Activated CD4-positive, alpha-beta T cell treated with anti-CD3 and anti-CD28 coated beads, Interleukin-2, amount 50 U/mL, for 1 hour (primary cell): ENCODE results near the gene ZNF282.
A peak's percentile ranks its signal among the peaks of the same experiment; 100 is the strongest.

Experiments
- DNase-seq: peaks from one replicate; pipeline ENCODE4 v3.0.0-alpha.2; 2020

Gene ZNF282

GRCh38 chr7:149194799-149195179 is 557 bp upstream of the ZNF282 start:
- no peak for DNase-seq

GRCh38 chr7:149196151-149196704 is 882 bp downstream of the ZNF282 start:
- no peak for DNase-seq

DNA sequence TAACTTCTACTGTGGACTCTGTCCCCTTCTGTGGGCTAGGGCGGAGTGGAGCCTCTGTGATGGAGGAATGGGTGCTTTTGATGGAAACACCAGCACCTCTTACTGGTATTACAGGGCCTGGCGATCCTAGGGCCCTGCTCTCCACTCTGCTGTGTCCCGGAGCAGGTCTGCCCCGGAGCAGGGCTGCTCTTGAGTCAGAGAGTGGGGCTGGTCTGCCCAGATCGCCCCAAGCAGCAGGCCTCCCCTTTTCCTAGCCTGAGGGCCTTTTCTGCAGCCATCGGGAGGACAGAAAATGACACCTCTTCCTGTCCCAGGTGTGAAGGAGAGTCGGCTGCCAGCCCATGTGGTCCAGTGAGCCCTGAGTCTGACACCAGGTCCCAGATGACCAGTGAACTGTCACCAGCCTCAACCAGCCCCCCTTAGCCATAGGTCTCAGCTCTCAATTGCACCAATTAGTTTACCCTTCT is 1.4 kb downstream of the ZNF282 start:
- no peak for DNase-seq

GRCh38 chr7:149197675-149198074 is 2.3 kb downstream of the ZNF282 start:
- DNase-seq, result no peak

GRCh38 chr7:149198161-149198816 is 2.9 kb downstream of the ZNF282 start:
- no peak for DNase-seq

DNA sequence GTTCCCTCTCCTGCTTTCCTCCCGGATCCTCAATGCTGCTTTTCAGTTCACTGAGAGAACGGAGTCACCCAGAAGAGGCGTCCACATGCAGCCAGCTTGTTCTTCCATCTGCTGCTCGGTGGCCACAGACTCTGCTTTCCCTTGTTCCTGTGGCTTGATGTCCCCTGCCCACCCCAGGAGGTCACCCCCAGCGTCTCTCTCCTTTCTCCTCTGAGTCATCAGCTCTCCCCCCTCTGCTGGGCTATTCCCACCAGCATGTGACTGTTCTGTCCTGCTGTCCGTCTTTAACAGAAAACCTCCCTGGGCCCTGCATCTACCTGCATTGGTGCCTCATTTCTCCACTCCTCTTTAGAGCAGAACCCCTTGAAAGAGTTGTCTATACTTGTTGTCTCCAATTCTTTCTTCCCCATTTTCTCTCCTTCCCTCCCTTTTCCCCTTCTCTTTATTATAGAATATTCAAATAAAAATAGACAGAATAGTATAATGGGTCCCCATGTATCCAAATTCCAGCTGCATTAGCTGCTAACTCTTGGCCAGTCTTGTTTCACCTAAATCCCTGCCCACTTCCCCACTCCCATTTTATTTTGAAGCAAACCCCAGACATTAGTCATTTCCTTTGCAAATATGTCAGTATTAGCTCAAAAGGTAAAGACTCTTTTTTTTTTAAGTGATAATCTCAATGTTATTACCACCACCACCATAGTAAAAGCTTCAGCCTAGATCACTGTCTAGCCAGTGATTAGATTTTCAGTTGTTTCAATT is 4.1 kb downstream of the ZNF282 start:
- DNase-seq, result no peak

GRCh38 chr7:149202831-149203231 is 7.5 kb downstream of the ZNF282 start:
- DNase-seq, result no peak

GRCh38 chr7:149205690-149206381 is 10.5 kb downstream of the ZNF282 start:
- DNase-seq, result no peak

DNA sequence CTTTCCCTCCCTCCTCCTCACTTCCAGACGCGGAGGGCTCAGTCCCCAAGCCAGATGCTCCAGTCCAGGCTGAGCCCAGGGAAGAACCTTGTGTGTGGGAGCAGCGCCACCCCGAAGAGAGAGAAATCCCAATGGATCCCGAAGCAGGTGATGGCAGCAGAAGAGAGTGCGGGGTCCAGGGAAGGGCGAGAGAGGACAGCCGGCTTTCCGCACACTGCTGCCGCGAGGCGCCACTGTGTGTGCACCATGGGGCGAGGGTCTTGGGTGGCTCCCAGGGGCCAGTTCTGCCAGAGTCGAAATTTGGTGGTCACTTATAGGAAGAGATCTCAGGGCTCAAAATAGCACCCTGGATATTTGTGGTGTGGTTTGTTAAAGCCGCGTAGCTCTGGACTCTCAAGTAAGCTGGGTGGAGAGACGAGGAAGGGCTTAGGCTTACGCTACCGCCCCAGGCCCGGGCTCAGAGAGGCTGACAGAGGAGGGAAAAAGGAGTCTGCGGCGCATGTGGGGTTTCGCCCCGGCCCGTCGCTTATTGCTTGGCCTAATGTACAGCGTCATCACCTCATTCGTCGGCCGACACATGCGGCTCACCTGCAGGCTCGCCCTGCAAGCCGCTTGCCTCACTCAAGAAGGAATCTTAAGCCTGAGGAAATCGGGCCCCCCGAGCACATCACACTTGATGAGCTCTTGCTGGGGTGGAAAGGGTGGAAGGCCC is 12.1 kb downstream of the ZNF282 start:
- DNase-seq, result no peak

DNA sequence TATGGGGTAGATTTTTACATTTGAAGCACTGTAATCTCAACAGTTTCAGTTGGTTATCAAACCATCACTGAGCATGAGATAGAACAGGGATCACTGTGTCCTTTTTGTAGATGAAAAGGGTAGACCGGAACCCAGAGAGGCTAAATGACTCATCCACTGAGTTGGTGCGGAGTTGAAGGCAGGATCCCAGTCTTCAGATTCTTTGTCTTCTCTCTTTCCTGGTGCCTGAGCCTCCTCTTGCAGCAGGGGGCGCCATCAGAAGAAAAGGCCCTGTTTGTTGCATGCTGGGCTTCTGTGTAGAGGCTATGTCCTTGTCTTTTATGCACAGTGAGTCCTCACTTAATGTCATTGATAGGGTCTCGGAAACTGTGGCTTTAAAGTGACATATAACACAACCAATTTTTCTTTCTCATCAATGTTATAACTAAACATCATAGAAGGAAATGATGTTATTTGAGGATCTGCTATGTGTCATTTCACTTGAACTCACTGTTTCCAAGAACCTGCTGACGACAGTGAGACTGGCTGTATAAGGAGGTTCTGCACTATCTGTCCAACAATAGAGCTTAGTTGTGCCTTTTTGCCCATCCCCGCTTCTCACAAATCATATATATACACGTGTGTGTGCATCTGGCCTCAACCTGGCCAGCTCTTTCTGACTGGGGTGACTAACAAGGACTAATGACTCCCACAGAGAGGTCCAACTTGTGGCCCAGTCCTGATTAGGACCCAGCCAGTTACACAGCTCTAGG is 14.3 kb downstream of the ZNF282 start:
- peak; percentile 69 for DNase-seq

- no peak for DNase-seq
Observed at GRCh38 chr7:149210551-149210950, 15.2 kb downstream of the ZNF282 start.

DNA sequence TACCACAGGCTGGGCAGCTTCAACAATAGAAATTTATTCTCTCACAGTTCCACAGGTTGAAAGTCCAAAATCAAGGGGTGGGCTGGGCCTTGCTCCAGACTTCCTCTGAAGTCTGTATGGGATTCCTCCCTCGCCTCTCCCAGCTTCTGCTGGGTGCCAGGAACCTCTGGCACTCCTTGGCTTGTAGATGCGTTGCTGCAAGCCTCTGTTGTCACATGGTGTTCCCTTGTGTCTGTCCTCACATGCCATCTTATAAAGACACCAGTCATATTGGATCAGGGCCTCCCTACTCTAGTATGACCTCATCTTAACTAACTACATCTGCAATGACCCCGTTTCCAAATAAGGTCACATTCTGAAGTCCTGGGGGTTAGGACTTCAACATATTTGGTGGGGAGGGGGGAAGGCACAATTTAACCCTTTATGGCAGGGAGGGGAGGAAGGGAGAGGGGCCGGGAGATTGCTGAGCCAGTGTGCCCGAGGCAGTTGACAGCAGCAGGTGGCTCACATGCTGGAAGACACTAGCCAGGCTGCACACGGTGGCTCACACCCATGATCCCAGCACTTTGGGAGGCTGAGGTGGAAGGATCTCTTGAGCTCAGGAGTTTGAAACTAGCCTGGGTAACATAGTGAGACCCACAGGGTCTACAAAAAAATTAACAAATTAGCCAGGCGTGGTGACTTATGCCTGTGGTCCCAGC is 18.8 kb downstream of the ZNF282 start:
- no peak for DNase-seq

GRCh38 chr7:149216402-149216801 is 21.1 kb downstream of the ZNF282 start:
- DNase-seq, result no peak

DNA sequence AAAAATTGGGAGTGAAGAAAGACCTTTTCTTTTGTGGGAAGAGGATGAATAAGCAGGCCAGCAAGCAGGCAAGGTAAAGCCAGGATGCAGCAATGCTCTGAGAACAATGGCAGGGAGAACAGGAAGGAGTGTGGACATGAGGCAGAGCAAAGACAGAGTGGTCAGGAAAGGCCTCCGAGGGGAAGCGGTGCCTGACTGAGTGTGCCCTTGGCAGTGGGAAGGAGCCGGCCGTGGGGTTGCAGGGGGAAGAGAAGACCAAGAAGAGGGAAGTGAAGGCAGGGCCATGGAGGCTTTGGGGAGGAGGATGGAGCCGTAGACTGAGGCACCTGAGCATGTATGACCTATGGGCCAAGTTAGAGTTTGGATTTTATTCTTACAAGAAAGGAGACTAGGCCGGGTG is 22.2 kb downstream of the ZNF282 start:
- DNase-seq, result no peak

DNA sequence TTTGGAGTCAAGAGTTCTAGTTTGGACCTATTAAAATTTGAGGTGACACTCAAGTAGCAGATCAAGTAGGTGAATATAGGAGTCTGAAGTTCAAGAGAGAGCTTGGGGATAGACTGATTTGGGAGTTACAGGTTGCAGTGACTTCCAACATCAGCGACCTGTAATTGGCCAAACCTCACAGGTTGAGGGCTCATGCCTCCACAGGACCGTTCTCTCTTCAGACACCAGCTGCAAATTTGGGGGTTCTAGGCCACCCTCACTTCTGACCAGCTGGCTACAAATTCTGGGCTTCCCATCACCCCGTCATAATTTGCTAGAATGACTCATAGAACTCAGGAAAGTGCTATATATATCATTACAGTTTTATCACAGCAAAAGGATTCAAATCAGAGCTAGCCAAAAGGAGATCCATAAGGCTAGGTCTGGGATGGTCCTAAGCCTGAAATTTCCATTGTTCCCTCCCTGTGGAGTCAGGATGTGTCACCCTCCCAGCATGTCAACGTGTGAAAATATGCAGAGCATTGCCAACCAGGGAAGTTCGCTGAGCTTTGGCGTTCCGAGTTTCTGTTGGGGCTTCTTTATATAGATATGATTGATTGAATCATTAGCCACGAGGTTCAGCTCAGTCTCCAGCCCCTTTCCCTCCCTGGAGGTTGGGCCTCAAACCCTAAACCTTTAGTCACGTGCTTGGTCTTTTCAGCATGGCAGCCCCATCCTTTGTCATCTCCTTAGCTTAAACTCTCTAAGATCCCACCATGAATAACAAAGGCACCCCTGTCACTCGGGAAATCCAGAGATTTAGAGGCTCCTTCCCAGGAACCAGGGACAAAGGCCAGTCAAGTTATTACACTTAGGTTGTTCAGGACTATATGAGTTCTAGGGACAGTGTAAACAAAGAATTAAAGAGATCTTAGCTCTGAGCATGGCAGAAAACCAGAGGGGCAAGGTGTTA is 23.4 kb downstream of the ZNF282 start:
- DNase-seq, result no peak

DNA sequence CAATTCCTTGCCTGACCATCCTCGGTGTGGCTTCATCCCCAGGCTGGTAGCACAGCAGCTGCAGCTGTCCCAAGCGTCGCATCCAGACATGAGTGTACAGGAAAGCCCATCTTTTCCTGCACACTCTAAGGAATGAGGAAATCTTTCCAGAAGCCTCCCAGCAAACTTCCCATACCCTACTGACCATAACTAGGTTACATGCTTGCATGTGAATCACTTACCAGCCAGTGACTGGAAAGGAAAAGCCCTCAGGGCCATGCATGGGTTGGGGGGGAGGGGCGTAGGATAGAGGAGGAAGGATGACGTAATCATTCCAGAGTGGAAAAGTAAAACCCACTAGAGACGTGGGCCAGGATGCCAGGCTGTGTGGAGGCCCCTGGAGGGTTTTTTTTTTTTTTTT is 25.2 kb downstream of the ZNF282 start:
- no peak for DNase-seq

DNA sequence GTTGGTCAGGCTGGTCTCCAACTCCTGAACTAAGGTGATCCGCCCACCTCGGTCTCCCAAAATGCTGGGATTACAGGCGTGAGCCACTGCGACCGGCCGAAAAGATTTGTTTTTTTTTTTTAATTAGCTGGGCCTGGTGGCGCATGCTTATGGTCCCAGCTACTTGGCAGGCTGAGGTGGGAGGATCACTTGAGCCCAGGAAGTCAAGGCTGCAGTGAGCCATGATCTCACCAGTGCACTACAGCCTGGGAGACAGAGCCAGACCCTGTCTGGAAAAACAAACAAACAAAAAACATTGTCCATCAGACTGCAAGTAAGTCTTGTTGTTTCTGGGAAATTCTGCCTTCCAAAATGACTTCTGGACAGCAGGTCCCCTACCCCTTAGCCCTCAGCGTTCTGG is 27.8 kb downstream of the ZNF282 start:
- no peak for DNase-seq

DNA sequence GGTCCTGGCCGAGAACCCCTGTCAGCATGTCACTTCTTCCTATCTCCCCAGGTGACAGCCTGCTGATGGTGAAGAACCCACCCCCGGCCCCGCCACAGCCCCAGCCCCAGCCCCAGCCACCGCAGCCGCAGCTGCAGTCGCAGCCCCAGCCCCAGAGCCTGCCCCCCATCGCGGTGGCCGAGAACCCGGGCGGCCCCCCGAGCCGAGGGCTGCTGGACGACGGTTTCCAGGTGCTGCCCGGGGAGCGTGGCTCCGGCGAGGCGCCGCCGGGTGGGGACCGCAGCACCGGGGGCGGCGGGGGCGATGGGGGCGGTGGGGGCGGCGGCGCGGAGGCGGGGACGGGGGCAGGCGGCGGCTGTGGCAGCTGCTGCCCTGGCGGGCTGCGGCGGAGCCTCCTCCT is 28.4 kb downstream of the ZNF282 start:
- DNase-seq, result no peak

GRCh38 chr7:149224352-149224751 is 29.0 kb downstream of the ZNF282 start:
- DNase-seq, result no peak

GRCh38 chr7:149225106-149225505 is 29.8 kb downstream of the ZNF282 start:
- no peak for DNase-seq
